GM10847 (cell line): ENCODE measurements around the gene IFITM5.

Source experiments
- POLR2A ChIP-seq: IDR thresholded peaks from 2 replicates; pipeline ENCODE4 v1.6.1; 2011; ENCODE audit not compliant: insufficient read length; ENCODE audit errors: extremely low read depth

IFITM5 gene

GRCh38 chr11:296171-297050 is 2.9 kb downstream of the IFITM5 start:
- no peak for TF ChIP-seq POLR2A

GRCh38 chr11:295351-296170 is 3.8 kb downstream of the IFITM5 start:
- TF ChIP-seq POLR2A, result no peak

GRCh38 chr11:294780-295179 is 4.5 kb downstream of the IFITM5 start:
- TF ChIP-seq POLR2A, result no peak

- no peak for TF ChIP-seq POLR2A
Measured at GRCh38 chr11:293852-294661, 5.3 kb downstream of the IFITM5 start.

GRCh38 chr11:293271-293851 is 6.0 kb downstream of the IFITM5 start:
- no peak for TF ChIP-seq POLR2A

- TF ChIP-seq POLR2A, result no peak
Measured at GRCh38 chr11:292211-293121, 6.9 kb downstream of the IFITM5 start.

- TF ChIP-seq POLR2A, result no peak
Measured at GRCh38 chr11:291281-292210, 7.8 kb downstream of the IFITM5 start.

- no peak for TF ChIP-seq POLR2A
Measured at GRCh38 chr11:290621-291231, 8.6 kb downstream of the IFITM5 start.

- TF ChIP-seq POLR2A, result no peak
Measured at GRCh38 chr11:289712-290620, 9.4 kb downstream of the IFITM5 start.

GRCh38 chr11:289398-289711 is 10.0 kb downstream of the IFITM5 start:
- TF ChIP-seq POLR2A, result no peak

GRCh38 chr11:288478-289397 is 10.6 kb downstream of the IFITM5 start, which contains the start of gene PGGHG:
PGGHG (plus strand) TSS chr11:289126; CDS start chr11:289817, 691 bp downstream.
- TF ChIP-seq POLR2A, result peak; percentile 50
